Bone marrow (tissue), 2 donors: ENCODE measurements around the gene SRP14.
"Not testable (repeated sequence)": the region's sequence is repeated elsewhere in the genome, so short reads cannot be mapped to it uniquely, and the experiment has no call there.

ENCODE experiments used
- DNase-seq, 2 donors: peaks; one replicate each; lab custom pipeline; 2025; lab: John Stamatoyannopoulos, UW

SRP14 gene

DNA sequence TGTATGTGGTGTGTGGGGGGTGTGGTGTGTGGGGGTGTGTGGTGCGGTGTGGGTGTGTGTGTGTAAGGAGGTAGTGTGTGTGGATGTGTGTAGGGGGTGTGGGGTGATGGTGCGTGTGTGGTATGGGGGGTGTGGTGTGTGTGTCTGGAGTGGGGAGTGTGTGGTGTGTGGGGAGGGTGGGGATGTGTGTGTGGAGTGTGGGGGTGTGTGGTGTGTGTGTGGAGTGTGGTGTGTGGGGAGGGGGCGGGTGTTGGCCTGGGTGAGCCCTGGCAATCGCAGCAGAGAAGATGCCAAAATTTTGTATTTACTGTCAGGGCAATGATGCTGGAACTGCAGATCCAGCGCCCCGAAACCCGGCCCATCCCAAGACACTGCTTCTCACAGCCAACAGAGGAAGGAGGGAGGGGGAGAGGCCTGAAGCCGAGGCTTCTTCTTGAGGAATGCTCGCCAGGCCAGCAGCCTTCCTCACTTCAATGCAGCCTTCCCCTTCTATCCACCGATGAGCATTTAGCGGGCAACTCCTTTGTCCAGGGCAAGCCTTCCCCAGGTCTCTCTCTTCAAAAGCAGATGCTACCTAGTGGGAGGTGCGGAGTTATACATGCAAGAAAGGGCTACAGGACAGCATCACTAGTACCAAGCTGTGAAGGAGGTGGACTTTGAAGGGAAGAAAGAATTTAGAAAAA, 11.9 kb upstream of the SRP14 start:
- no peak for DNase-seq

DNA sequence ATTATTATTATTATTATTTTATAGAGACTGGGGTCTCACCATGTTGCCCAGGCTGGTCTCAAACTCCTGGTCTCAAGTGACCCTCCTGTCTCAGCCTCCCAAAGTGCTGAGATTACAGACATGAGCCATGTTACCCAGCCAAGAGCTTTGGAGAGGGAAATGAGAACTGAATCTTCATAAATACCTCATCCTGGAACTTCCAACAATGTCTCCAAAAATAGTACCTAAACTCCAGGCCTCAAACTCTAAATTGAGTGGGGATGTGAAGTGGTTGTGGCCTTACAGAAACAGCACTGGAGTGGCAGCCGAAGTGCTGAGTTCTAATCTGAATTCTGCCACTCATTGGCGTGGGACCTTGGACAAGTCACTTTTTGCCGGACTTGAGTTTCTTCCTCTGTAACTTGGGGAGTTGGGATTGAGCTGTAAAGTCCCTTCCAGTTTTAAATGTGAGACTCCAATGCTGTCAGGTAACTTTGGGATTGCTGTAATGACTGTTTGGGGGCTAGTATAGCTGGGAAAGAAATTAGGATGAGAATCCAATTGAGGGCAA, 10.0 kb upstream of the SRP14 start:
- no peak for DNase-seq

DNA sequence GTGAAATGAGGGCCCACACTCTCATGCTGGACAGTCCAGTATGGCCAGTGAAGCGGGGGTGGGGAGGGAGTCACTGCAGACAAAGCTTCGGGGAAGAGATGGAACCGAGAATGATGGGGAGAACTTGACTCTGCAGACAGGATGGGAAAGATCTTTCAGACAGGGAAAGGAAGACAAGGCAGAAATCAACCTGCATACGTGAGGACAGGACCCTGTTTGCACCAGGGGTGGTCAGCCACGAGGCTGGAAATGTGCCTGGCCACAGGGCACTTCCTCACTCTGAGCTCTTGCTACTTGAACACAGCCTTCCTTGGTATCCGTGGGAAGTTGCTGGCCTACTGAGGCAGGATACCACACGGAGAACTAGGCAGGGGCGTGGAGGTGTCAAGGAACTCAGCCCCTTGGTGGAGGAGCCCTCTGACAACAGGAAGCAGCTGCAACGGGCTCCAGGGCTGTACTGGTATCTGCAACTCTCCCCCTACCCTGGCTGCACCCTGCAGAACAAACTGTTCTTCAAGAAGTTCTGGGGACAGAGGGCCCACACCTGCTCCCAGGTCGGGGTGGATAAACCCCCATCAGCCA, 9.3 kb upstream of the SRP14 start:
- DNase-seq: peak in 1 of 2 donors; percentile 84

DNA sequence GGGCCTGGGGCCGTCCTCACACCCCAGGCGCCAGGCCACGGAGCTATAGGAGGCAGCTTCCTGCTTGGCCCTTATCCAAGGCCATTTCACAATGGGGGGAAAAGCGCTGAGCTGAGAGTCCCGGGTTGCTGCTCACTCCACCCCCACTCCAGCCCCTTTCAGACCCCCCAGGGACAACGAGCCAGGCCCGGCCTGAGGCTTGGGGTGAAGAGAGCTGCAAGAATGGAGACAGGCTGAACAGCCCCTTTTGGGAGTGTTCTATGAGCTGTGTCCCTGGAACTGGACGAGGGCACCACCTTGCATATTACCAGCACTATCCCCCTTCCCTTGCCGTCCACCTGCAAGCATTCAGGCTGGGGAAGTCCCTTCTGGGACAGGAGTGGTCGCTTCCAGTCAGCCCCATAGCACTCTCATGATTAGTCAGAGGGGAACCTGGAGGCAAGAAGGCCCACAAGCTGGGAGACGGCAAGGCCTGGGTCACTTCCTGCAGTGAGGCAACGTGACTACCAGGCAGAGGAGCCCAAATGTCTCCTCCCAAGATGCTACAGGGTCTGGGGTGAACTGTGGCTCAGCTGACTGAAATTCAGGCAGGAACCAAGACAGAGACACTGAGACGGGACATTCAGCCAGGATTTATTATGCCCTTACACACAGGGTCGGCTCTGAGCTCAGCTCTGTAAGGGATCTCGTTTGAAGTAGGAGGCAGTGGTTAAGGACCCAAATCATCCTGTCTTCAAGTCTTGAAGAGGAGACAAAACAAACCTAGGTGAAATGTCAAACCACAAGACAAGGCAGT, 8.6 kb upstream of the SRP14 start:
- DNase-seq: peak; percentile 84 to 86

DNA sequence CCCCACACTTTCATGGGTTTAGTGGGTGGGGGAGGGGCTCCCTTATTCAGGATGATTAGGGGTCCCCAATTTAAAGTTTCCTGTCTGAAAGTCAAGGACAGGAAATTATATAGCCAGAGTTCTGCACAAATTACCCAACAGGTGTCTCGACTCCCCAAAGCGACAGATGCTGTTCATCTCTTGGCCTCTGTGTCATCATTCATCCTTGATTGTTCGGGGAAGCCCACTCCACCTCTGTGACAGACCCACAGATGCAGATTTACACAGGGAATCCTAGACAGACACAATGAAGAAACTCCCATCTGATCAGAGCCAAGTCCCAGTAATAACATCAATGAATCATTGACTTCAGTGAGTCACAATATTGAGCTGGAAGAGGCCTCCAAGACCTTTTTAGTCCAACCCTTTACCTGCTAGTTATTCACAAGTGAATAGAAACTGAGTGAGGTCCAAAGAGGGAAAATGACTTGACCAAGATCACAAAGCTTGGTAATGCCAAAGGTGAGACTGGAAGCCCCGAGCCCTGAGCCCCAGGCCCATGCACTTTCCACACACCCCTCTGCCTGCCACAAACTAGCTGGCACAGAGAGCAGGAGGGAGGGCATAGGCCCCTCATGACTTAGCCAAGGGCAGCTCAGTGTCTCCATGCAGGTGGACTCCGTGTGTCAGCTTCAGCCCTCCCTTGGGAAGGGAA, 7.9 kb upstream of the SRP14 start:
- peak in 1 of 2 donors; percentile 28 for DNase-seq

DNA sequence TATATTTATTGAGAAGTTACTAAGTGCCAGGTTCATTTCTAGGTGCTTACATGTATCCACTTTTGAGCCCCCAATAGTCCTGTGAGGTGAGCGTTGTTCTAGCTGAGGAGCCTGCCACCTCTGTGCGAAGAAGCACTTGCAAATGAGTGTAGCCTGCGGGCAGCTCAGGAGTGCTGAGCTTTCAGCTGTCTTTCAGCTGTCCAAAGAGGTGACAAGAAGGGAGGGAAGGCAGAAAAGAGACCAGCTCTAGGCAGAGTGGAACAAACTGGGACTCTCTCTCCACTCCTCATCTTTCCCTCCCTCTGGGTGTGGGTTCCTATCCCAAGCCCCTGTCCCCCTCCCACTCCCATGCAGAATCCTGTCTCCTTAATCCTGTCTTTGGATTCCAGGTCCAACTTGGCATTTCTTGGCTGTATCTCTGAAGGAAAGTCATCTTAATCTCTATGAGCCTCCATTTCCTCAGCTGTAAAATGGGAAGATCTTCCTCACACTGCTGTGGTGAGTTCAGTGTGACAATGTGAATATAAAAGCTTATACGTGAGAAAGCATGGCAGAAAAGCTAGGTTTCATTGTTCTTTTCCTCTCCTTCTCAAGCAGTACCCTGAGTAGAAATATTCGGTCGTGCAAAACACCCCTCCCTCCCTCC, 6.7 kb upstream of the SRP14 start:
- DNase-seq: no peak

DNA sequence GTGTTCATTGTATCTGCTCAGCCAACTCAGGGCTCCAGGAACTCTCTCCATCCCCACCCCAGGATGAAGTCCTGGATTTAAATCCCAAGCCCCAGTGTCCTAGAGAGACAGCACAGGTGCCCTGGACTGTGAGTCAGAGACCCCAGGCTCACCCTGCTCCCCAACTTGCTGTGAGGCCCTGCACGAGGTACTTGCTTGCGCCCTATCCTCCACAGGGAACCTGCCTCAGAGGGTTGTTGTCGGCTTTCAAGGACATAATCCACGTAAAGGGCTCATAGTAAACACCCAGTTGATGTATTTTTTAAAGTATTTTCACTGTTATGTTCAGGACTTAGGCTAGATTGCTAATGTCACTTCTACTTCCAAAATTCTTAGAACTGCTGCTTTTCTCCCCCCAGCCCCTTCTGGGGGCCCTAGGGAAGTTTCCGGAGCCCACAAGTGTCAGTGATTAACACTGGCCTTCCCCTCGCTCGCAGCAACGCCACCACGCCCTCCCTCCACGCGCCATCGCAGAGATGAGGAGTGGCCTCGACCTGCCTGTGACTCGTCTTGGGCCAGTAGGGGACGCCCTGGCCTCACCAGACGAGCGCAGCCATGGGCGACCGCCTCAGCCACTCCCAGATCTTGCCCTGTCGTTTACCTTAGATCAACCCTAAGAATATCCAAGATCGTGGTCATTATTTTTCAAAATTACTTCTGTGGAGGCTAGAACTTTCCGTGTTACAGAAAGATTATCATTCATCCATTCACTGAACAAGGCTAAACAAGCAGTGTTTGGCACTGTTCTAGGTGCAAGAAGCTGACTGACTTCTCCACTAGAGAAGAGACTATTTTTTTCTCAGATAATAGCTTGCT, 6.0 kb upstream of the SRP14 start:
- DNase-seq: peak; percentile 68 to 80

DNA sequence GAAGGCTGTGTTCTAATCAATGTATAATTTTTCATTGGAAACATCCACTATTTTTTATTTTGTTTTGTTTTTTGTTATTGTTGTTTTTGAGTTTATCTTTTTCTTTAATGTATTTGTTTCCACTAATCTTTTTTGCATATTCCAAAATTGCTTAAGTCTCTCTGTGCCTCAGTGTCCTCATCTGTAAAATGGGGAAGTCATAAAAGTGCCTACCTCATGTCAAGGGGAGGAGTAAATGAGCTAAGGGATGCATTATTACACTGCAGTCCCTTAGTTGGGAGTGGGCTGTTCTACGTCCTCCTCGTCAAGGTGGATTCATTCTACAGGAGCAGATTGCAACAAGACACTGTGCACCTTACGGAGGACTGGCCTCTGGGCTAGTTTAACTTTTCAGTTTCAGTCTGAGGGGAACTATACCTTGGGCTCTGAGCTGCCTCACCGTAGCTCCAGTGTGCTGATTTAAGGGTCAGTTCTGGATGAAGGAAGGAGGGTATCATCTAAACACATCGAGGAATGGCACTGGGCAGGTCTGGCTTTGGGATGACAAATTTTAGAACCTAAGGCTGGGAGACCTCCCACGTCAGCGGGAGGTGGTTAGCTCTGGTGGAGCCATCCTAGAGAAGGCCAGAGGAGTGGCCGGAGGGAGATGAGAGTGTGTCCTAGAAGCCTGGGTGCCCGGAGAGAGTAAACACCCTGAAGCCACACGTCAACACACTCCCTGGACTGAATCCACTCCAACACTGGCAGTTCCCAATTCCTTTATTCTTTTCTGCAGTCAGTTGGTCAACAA, 5.1 kb upstream of the SRP14 start:
- no peak for DNase-seq

DNA sequence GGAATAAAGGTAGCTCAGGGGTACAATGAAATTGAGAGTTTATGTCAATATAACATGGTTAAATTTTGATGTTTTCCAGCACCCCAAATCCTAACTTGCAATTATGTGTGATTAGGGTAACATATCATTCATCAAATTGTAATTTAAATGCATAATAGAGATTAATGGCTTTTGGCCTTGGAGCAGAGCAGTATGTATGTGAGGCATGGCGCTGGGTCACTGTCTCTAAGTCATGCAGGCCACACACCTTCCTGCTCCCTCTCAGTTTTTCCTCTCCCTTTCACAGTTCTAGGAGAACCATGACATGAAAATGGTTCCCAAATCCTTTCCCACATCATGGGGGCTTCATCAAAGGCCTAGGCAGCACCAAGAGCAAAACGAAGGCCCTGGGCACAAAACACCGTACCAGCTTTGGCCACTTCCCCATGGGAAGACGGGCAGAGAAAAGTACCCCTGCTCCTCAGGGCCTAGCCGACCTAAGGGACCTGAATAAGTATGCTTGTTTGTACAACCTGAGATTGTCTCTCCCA, 3.9 kb upstream of the SRP14 start:
- DNase-seq: no peak

DNA sequence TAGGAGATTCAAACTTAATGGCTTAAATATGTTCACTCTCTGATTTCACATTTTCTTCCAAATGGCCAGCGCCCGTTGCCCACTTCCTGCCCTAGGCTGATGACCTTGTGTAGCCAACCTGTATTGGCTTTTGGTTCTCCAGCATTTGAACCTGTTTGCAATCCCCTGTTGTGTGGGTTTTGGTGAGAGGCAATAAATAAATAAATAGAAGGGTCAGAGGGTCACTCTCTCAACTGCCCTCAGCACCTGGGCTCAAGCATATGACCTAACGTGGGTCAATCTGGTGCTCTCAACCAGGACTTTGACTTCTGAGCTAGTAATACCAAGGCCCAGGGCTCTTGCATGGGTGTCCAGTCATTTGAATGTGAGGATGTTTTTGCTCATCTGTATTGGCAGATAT, 1.8 kb upstream of the SRP14 start:
- DNase-seq: no peak

DNA sequence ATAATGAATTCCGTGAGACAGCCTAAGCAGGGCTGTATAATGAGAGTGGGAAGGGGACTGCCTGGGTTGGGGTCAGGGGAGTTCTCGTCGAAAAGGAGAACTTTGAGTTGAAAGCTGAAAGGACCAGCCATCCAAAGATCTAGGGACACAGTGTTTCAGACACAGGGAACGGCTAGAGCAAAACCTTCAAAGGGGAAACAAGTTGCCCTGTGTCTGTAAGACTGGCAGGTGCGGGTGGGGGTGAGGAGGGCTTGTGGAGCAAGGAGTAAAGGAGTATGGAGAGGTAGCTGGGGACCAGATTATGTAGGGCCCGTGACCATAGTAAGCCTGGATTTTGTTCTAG, 1.3 kb upstream of the SRP14 start:
- no peak for DNase-seq

DNA sequence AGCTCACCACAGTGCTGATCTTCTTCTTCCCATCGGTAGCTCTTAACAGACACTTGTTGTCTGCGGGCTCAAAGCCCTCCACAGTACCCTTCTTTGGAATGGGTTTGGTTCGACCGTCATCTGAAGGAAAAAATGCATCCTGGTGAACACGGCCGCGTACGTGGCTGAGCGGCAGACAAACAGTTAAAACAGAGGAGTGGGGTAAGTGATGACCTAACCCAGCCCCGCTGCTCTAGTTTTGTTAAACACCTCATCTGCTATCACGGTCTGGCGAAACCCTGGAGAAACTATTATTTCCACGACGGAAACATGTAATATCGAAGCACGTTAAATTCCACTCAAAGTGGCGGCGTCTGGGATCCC, 725 bp downstream of the SRP14 start:
- DNase-seq: no peak

DNA sequence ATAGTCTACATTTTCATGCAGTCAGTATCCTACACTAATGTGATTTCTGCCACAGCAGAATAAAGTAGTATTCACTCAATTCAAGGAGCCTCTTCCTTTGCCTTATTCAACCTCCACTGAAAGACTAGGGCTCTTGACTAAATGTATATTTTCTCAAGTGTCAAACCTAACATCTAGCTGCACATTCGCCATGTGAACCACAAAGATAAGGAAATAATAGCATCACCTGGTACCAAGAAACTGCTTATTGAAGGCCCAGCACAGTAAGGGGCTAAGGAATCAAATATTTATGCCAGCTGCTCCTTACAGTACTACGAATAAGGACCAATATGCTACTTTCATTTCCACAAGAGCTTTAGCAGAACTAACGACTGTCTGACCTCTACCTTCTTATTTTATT, 1.3 kb downstream of the SRP14 start:
- DNase-seq: no peak

DNA sequence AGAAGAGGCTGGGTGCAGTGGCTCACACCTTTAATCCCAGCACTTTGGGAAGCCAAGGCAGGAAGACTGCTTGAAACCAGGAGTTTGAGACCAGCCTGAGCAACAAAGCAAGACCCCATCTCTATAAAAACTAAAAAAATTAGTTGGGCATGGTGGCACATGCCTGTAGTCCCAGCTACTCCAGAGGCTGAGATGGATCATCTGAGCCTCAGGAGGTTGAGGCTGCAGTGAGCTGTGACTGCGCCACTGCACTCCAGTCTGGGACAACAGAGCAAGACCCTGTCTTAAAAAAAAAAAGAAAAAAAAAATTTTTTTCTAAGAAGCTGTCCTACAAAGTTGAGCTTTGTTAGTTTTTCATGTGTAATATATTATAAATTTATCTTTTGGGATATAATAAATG, 3.8 kb downstream of the SRP14 start:
- not testable (repeated sequence) for DNase-seq

DNA sequence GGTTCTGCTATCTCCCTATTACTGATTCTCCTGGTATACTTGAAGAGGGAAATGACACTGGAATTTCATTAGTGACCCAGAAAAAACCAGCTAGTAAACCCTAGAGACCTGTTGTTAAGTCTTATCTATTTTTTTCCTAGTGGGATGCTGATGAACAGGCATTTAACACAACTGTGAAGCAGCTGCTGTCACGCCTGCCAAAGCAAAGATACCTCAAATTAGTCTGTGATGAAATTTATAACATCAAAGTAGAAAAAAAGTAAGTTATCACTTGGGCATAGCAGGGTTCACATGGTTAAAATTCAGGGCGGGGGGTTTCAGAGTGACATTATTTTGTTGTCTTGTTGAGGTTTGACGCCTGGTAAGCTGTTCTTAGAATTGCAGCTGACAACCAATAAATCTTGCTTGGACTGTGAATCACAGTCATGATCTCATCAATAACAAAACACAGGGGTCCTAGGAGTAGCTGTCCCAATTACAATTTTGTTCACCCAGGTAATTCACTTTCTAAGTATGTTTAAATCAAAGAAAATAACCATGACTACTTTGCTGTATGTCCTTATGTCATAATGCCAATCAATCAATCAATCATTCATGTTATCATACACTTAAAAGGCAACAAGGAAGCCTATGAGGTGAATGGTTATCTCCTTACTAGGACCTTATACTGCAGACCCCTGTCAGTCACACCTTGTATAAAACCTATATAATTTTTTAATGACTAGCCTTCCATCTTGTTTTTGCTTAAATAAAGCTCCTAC, 4.6 kb downstream of the SRP14 start:
- no peak for DNase-seq

DNA sequence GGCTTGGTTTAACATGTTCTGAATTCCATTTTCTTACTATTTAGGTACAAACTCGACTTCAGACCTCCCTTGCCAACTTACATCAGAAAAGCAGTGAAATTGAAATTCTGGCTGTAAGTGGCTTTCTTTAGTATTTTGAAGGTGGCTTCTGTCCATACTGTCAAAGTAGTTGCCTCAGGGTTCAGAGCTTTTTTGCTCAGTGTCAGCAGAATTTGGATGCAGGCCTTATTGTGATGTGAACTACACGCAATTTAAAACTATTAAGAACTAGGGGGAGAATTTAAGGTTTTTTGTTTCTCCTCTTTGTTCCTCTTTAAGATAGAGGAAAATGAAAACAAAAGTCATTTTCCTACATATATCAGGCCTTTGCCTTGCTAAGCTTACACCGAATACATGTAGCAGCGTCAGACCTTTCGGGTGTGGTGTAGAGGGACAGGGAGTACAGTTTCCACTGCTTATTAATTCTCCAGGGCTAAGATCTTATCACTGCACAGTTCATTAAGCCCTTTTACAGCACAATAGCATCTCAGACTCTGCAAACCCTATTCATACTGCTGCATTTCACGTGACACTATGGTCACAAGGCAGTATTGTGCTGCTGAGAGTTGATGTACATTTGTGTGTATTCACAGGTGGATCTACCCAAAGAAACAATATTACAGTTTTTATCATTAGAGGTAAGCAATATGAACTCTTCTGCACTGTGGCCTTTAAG, 6.7 kb downstream of the SRP14 start:
- no peak for DNase-seq

DNA sequence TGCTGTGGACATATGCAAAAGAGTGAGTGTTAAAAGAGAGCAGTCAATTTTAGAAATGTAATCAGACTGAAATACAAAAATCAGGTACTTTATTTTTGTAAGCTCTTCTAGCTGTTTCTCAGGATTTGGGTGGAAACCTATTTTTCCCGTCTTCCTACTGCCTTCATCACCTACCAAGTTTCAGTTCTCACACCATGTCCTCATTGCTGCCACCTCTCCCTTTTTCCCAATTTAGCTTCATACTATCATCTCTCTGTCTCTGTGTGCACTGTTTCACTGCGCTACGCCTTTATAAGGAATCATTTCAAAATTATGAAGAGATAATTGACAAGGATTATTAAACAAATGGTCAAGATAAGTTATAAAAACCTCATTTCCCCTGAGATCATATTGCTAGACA, 7.7 kb downstream of the SRP14 start:
- no peak for DNase-seq
